ENCODE results near the gene EDA.

DNA sequence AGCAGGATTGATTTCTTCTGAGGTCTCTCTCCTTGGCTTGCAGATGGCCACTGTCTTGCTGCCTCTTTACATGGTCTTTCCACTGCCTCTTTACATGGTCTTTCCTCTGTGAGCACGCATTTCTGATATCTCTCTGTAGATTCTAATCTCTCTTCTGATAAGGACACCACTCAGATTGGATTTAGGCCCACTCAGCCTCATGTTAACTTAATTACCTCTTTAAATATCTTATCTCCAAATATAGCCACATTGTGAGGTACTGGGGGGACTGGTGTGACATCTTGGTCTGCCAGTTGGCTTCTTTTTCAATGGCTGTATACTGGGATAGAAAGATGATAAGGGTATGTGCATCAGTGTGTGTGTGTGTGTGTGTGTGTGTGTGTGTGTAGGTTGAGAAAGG, 280.1 kb downstream of the EDA start:
- TF ChIP-seq CTCF (IDR thresholded peaks at IDR 0.05 in 4 of 5, conservative IDR thresholded peaks at IDR 0.05 in 1 of 5): no peak
- no peak for TF ChIP-seq POLR2A (IDR thresholded peaks at IDR 0.05)

Measured in gastrocnemius medialis (tissue), 4 donors.